GM19395 (cell line): ENCODE measurements around the gene WASF2.
"Not testable (repeated sequence)": the region's sequence is repeated elsewhere in the genome, so short reads cannot be mapped to it uniquely, and the experiment has no call there.

ENCODE experiments used
- ATAC-seq: cut with Tn5 transposase; IDR thresholded peaks from one replicate; pipeline ENCODE4 v1.9.1; 2021; ENCODE audit warnings: mild to moderate bottlenecking, moderate library complexity; ENCODE audit not compliant: unreplicated experiment

Gene WASF2

GRCh38 chr1:27458521-27458920, 31.4 kb downstream of the WASF2 start:
- not testable (repeated sequence) for ATAC-seq

GRCh38 chr1:27455139-27455811, 34.7 kb downstream of the WASF2 start:
- ATAC-seq: no peak

- ATAC-seq: no peak
Measured at GRCh38 chr1:27454610-27455009, 35.4 kb downstream of the WASF2 start.

- ATAC-seq: no peak
Measured at GRCh38 chr1:27451343-27451742, 38.6 kb downstream of the WASF2 start.

GRCh38 chr1:27448982-27449381, 41.0 kb downstream of the WASF2 start:
- ATAC-seq: no peak

- no peak for ATAC-seq
Measured at GRCh38 chr1:27447883-27448282, 42.1 kb downstream of the WASF2 start.

GRCh38 chr1:27447399-27447798, 42.6 kb downstream of the WASF2 start:
- ATAC-seq: no peak

GRCh38 chr1:27446496-27447020, 43.4 kb downstream of the WASF2 start:
- ATAC-seq: no peak

- ATAC-seq: no peak
Measured at GRCh38 chr1:27445177-27445936, 44.6 kb downstream of the WASF2 start.

- no peak for ATAC-seq
Measured at GRCh38 chr1:27444632-27445031, 45.3 kb downstream of the WASF2 start.

GRCh38 chr1:27439150-27439549, 50.8 kb downstream of the WASF2 start:
- ATAC-seq: no peak

- ATAC-seq: no peak
Measured at GRCh38 chr1:27438621-27439061, 51.3 kb downstream of the WASF2 start.

GRCh38 chr1:27436204-27437159, 53.5 kb downstream of the WASF2 start:
- ATAC-seq: no peak

GRCh38 chr1:27435566-27436203, 54.3 kb downstream of the WASF2 start:
- no peak for ATAC-seq

- ATAC-seq: no peak
Measured at GRCh38 chr1:27433706-27434105, 56.3 kb downstream of the WASF2 start.

- ATAC-seq: not testable (repeated sequence)
Measured at GRCh38 chr1:27432725-27433124, 57.2 kb downstream of the WASF2 start.

- ATAC-seq: no peak
Measured at GRCh38 chr1:27431601-27431940, 58.4 kb downstream of the WASF2 start.

GRCh38 chr1:27430903-27431600, 58.9 kb downstream of the WASF2 start:
- no peak for ATAC-seq

- ATAC-seq: no peak
Measured at GRCh38 chr1:27429029-27429425, 60.9 kb downstream of the WASF2 start.
